Stimulated activated CD8-positive, alpha-beta memory T cell treated with anti-CD3 and anti-CD28 coated beads, Interleukin-15, amount 100 ng/mL, for 4 hours (primary cell): ENCODE data around the gene MSLN.
A peak's percentile ranks its signal among the peaks of the same experiment; 100 is the strongest.
"Not testable (repeated sequence)": the region's sequence is repeated elsewhere in the genome, so short reads cannot be mapped to it uniquely, and the experiment has no call there.

Source experiments
- DNase-seq, 2 donors: peaks; one replicate each; pipeline ENCODE4 v3.0.0-alpha.2; 2020; ENCODE audit warnings: low read depth in 2 of 2

MSLN gene

DNA sequence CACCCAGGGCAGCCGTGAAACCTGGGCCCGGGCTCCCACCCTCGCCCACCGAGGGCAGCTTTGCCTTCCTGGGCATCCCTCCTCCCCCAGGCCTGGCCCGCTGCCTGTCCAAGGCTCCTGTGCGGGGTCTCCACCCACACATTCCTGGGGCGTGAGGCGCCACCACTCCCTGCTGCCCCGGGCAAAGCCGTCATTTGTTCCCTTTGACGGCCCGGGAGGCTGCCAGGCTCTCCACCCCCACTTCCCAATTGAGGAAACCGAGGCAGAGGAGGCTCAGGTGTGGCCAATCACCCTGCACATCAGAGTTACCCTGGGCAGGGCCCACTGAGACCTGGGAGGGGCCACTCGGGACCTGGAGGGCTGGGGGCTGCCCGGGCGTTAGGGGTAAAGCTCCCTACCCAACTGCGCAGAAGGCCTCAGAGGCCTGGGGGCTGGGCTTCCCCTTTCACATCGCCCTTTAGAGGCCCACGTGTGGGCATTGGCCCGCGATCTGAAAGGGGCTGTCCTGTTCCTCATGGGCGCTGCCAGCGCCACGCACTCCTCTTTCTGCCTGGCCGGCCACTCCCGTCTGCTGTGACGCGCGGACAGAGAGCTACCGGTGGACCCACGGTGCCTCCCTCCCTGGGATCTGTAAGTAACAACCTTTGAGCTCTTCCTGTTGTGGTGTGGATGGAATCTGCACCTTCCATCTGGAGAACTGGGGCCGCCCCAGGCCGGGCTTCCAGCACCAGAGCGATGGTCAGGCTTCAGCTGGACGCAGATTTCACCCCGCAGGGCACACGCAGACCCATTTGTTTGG, at the start of gene MSLN:
Gene MSLN (plus strand): TSS at position 190 of the 799 bp plus-strand sequence. CDS start 1,947 bp downstream, outside the sequence.
- no peak for DNase-seq

DNA sequence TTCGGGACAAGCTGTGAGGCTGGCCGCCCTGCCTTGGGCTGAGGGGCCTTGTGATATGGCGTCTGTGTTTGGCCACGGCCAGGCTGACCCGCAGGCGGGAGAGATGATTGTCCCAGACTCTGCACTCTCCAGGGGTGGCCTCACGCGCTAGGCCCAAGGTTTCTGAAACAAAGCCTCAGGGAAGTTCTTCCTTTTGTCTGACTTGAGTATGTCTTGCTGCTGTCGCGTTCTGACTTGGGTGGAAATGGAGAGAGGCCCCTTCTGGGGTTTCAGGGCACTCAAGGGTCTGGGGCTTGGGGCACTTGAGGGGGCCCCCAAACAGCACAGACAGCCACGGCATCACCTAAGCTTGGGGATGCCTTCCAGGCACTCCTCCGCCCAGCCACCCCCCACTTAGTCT, 49.5 kb upstream of the MSLN start:
- no peak for DNase-seq

DNA sequence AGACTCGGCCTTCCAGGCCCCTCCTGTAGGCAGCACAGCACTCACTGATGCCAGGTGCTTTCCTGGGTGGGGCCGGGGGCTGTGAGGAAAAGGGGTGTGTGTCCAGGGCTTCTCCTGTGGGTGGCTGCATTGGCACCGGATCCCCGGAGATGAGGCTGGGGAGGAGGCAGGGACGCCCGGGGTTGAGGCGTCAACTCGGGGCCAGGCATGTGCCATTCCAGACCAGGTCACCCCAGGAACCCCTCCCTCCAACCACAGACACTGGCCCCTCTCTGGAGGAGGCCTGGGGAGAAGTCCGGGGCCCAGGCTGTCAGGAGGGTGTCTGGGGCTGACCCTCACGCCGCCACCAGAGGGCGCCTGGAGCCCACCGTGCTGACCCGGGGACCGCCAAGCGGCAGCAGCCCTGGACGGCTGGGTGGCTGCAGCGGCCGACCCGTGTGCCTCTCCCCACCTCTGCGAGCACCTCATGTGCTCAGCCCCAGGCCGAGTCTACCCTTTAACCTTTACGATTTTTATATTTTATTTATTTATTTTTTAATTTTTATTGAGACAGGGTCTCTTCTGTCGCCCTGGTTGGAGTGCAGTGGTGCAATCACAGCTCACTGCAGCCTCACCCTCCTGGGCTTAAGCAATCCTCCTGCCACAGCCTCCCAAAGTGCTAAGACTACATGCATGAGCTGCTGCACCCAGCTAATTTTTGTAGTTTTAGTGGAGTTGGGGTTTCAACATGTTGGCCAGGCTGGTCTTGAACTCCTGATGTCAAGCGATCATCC, 48.8 kb upstream of the MSLN start:
- DNase-seq, result peak in 1 of 2 donors; percentile 58

DNA sequence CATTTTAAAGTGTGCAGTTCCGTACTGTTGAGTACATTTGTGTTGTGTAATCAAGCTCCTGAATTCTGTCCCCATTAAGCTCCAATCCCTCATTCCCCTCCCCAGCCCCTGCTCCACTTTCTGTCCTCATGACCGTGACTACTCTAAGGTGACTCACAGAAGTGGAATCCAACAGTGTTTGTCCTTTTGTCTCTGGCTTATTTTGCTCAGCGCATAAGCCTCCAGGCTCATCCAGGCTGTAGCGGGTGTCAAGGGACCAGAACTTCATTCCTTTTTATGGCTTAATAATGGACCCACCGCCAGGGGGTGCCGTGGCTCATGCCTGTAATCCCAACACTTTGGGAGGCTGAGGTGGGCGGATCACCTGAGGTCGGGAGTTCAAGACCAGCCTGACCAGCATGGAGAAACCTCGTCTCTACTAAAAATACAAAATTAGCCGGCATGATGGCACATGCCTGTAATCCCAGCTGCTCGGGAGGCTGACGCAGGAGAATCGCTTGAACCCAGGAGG, 47.7 kb upstream of the MSLN start:
- not testable (repeated sequence) for DNase-seq

DNA sequence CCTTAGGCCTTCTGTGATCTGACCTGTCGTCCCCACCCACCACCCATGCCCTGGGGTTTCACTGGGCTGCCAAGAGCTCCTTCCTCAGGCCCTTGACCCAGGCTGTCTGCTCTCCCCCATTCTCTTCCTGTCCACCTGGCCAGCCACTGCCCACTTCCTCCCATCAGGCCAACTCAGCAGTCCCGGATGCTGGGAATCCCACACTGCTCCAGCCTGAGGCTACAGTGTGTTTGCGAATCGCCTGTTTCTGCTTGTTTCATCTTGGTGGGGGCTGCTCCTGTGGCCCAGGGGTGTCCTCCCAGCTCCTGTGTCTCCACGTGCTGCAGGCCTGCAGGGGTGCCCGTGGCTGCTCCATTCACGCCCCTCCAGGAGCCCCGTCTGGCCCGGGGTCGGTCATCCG, 46.5 kb upstream of the MSLN start:
- DNase-seq, result no peak

DNA sequence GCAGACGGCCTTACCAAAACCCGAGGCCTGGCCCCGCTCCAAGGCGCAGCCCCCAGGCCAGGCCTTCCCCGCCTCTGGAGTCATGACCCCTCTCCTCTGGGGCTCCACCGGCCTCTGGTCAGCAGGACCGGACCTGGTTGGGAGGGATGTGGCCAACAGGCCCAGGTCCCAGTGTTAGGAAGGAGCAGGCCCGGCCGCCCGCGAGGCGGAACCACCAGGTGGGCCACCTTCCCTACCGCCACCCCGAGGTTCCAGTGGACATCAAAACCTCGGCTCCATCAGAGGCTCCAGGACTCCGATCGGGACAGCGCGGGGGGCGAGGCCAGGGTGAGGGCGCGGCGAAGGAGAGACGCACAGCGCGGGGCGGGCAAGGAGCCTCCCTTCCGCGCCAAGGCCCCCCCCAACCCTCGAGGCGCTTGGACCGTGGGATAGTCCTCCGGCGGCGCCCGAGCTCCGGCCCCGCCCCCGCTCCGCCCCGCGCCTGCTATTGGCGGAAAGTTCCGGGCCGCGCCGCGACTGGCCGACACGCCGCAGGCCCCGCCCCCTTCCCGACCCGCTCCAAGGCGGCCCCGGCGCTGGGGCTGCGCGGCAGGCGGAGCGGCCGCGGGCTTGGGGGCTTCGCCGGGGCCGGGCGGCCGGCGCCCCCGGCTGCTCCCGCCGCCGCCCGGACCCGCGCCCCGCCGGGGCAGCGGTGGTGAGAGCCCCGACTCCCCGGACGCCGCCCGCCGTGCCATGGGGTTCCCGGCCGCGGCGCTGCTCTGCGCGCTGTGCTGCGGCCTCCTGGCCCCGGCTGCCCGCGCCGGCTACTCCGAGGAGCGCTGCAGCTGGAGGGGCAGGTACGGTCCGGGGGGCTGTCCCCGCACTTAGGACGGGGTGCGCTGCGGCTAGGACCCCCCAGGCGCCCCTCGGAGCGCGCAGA, 45.7 kb upstream of the MSLN start, which contains the start of gene METRN:
Gene METRN (plus strand): TSS at position 561 of the 919 bp plus-strand sequence. CDS start 172 bp downstream, at position 733.
- DNase-seq, result peak; percentile 72 to 79

DNA sequence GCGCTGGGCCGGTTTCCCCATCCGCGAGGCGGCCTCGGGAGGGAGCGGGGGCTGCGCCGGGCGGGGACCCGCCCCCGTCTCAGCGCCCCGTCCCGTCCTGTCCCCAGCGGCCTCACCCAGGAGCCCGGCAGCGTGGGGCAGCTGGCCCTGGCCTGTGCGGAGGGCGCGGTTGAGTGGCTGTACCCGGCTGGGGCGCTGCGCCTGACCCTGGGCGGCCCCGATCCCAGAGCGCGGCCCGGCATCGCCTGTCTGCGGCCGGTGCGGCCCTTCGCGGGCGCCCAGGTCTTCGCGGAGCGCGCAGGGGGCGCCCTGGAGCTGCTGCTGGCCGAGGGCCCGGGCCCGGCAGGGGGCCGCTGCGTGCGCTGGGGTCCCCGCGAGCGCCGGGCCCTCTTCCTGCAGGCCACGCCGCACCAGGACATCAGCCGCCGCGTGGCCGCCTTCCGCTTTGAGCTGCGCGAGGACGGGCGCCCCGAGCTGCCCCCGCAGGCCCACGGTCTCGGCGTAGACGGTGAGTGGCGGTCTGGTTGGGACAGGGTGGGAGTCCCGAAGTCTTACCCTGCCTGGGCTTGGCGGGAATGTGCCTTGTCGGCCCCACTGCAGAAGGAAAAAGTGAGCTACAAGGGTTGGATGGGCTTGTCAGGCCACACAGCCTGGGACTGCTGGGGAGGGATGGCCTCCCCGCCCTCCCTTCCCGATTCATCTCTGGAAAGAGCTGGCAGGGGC, 44.9 kb upstream of the MSLN start:
- DNase-seq, result no peak

DNA sequence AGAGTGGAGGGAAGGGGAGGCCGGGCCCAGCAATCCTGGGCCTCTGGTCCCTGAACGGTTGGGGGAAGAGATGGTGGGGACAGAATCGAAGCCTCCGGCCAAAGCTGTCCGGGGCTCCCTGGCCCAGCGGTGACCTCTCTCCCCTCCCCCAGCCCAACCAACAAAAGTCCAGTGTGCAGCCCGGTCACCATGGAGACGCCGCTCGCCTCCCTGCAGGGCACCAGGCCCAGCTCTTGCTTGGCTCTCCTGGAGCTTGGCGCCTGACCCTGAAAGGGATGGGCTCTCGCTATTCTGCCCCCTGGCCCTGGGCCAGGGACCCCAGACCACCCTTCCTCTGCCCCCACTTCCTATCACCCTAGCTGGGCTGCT, 44.4 kb upstream of the MSLN start:
- DNase-seq, result no peak

DNA sequence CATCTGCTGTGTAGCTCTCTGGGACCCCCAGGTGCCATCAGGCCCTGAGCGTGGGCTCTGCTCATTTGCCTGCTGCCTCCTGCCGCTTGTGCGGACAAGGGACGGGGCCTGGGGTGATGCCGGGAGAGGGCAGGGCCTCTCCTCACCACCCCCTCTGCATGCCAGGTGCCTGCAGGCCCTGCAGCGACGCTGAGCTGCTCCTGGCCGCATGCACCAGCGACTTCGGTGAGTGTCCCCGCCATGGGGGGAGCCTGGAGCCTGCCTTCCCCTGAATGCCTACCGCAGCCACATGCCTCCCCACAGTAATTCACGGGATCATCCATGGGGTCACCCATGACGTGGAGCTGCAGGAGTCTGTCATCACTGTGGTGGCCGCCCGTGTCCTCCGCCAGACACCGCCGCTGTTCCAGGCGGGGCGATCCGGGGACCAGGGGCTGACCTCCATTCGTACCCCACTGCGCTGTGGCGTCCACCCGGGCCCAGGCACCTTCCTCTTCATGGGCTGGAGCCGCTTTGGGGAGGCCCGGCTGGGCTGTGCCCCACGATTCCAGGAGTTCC, 43.7 kb upstream of the MSLN start:
- DNase-seq, result no peak

DNA sequence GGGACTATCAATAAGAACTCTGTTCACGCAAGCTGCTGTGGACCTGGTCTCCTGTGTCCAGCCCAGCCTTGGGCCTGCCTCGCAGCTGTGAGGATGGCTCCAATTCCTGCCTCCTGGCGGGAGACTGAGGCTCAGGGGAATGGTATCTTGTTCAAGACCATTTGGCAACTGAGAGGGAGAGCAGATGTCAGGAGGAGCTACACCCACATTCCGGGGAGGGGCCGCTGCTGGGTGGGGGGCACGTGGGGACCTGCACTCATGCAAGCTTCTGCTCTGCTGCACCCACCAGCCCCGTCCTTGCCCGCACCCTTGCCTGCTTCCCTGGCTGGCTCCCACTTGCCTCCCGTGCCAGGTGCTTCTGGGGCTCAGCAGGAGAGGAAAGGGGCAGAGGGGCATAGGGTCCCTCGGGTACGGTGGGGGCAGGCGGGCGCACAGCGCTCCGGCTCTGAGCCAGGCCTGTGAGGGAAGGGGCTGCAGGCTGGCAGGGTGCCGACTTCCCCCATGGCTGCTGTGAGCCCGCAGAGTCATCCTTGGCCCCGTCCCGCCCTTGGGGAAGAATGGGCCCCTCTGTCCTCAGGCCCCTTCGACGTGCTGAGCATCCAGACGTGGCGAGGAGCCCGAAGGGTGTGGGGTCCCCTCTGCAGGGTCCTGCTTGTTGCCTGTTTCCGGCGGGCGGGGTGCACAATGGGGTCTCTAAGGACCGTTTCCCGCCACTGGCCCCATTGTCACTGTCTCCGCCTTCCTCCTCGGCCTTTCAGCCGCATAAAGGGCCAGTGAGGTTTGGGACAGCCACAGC, 42.9 kb upstream of the MSLN start:
- DNase-seq, result no peak

DNA sequence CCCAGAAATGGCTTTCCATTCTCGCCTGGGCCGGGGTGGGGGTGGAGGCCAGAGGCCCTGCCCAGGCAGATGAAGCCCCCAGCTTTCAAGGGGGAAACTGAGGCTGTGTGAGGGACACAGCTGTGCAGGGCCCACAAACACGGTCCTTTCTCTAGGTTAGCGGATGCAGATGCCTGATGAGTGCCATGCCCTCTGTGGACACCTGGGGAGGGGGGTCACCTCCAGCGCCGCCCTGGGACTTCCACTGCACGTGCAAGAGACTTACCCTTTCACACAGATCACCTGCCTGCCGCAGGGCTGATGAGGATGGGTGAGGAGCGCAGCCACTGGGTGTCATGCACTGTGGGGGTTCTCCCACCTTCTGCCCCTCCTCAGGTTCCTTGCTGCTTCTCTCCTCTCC, 42.1 kb upstream of the MSLN start:
- no peak for DNase-seq

DNA sequence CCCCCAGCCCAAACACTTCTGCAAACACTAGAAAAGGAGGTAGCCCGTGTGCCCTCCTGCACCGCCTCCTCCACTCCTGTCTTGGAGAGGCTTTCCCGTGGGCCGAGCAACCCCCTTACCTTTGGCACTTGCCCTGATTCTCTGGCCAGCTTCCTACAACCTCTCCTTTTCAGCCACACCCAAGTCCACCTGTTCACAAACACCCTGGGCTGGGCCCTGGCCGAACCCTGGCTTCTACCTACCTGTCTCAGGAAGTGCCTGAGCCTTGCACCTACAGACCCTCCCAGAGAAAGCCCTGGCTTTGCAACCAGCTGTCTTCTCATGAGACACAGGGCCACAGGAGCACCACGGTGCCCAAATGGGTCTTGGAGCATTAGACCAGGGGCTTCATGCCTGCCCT, 41.6 kb upstream of the MSLN start:
- DNase-seq, result no peak

DNA sequence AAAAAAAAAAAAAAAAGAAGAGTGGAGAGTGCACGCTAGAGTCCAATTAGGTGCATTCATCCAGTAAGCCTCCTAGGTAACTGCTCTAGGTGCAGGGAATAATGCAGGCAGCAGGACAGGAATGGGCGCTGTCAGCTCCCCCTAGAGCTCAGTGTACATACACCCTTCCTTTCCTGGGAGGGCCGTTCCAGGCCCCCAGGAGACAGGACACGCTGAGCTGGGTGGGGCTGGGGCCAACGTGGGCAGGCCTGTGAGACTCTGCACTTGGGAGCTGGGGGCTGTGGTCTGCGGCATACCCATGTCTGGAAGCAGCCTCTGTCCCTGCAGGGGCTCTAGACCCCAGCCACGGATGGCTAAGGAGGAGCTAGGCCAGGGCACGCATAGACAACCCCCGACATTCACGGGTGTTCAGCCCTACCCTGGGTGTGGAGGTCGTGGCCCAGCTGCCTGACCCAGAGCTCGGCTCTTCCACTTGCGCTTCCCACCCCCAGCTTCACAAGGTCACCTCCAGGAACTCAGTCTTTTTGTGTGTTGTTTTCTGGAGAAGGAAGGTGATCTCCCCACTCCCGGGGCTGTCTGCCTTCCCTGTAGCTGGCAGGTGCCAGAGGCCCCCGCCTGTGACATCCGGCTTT, 40.6 kb upstream of the MSLN start:
- DNase-seq, result no peak

DNA sequence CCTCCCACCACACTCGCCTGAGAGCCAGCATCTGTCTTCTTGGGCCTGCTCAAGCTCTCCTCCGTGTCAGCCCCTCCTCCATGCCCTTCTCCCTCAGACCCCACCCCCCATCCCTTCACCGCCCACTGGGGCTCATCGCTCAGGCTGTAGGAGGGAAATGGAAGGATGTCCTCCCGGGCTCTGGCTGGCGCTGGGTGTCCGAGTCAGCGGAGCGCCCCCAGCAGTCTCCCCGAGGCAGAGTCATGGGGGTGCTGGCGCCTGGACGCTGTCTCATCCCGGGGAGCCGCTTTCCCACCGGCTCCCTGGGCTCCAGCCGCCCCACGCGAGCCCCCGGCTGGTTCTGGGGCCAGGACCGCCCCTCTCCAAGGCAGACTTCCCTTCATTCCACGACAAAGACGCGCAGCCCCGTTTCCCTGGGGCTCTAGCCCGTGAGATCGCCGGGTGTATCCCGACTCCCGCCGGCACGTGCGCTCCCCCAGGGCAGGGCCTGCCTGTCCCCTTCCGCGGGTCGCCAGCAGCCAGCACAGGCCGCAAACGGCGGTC, 40.0 kb upstream of the MSLN start:
- no peak for DNase-seq

DNA sequence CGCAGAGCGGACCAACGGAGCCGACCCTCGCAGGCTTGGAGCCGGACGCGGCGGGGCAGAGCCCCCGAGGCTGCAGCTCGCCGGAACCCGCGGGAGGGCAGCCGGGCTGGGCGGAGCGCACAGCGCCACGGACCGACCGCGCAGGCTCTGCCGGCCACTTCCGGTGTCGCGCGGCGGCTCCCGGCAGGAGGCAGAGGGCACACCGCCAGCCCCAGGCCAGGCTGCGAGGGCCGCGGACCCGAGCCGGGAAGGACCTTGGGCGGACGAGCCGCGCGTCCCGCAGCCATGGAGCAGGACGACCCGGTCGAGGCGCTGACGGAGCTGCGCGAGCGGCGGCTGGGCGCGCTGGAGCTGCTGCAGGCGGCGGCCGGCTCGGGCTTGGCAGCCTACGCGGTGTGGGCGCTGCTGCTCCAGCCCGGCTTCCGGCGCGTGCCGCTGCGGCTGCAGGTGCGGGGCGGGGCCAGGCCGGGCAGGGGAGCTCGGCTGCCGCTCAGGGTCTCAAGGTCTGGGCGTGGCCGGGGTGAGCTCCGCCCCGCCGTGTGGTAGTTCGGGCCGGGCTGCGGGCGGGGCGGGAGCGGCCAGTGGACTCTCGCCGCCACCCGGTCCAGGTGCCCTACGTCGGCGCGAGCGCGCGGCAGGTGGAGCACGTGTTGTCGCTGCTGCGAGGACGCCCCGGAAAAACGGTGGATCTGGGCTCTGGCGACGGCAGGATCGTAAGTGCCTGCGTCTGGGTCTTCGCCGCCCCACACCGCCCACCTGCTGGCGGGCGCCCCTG, 39.4 kb upstream of the MSLN start, which contains the start of gene ANTKMT:
Gene ANTKMT (plus strand): TSS at position 157 of the 775 bp plus-strand sequence. CDS start 129 bp downstream, at position 286.
- peak; percentile 36 to 59 for DNase-seq

DNA sequence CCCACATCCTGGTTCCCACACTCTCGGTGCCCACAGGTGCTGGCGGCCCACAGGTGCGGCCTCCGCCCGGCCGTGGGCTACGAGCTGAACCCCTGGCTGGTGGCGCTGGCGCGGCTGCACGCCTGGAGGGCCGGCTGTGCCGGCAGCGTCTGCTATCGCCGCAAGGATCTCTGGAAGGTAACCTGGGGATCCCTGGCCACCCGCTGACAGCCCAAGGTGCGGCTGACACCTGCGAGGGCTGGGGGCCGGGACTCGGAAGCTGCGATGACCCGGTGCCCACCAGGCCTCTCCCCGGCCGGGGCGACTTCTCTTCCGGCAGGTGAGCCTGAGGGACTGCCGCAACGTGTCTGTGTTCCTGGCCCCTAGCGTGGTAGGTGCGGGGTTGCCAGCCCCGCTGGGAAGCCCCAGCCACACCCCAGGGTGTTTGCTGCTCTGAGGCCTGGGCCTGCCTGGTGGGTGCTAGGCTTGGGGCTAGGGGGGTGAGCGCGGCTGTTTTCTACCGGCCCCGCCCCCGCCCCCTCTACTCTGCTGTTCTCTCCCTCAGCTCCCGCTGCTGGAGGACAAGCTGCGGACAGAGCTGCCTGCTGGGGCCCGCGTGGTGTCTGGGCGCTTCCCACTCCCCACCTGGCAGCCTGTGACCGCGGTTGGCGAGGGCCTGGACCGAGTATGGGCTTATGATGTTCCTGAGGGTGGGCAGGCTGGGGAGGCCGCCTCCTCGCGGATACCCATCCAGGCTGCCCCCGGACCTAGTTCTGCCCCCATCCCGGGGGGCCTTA, 38.6 kb upstream of the MSLN start:
- no peak for DNase-seq
